SU-DHL-6 (cell line): Measurements from ENCODE around the gene EEFSEC.

ENCODE experiments used
- EZH2phosphoT487 ChIP-seq: fragments of 200-600 bp; sonication (generic), shearing (Covaris generic); conservative IDR thresholded peaks from 2 replicates; pipeline ENCODE4 v1.6.1; 2018; ENCODE audit warnings: mild to moderate bottlenecking, antibody characterized with exemption, low read length, moderate library complexity, mixed read lengths
- TF ChIP-seq, protein P1 (sequence below): fragments of 200-600 bp; sonication (generic); IDR thresholded peaks from one replicate; pipeline ENCODE4 v1.5.1; 2017; ENCODE audit warnings: antibody characterized with exemption, mild to moderate bottlenecking, low read length, moderate library complexity; ENCODE audit not compliant: insufficient read depth, poor library complexity, severe bottlenecking

DNA sequence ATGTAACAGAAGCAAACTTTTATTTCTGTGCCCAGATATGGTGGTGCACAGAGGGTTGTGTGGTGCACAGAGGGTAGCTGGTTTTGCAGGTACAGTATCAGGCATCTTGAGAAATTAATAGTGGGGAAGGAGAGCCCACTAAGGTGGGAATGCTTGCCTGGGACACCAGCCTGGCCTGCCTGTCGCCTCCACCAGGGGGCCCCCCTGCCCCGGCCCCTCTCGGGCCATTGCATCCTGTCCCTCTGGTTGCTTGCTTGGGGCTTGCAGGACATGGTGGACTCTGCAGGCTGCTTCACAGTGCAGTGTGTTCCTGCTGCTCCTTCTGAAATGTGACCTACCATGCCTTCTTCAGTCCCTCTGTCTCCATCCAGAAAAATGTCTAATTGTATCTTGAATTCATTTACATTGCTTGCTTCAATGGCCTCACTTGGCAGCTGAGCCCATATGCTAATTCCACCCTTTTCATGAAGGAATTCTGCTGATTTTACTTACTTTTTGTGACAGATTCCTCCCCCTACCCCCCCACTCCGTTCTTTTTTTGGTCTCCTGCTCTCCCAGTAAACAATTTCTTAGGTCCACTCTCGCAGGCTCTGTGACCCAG, 73.6 kb downstream of the EEFSEC start:
- TF ChIP-seq, protein P1, sequence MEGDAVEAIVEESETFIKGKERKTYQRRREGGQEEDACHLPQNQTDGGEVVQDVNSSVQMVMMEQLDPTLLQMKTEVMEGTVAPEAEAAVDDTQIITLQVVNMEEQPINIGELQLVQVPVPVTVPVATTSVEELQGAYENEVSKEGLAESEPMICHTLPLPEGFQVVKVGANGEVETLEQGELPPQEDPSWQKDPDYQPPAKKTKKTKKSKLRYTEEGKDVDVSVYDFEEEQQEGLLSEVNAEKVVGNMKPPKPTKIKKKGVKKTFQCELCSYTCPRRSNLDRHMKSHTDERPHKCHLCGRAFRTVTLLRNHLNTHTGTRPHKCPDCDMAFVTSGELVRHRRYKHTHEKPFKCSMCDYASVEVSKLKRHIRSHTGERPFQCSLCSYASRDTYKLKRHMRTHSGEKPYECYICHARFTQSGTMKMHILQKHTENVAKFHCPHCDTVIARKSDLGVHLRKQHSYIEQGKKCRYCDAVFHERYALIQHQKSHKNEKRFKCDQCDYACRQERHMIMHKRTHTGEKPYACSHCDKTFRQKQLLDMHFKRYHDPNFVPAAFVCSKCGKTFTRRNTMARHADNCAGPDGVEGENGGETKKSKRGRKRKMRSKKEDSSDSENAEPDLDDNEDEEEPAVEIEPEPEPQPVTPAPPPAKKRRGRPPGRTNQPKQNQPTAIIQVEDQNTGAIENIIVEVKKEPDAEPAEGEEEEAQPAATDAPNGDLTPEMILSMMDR = peak; percentile 72
- TF ChIP-seq EZH2phosphoT487 = no peak
